NOMO-1 (cell line): ENCODE results near the gene USP9X.
"Not testable (repeated sequence)": the region's sequence is repeated elsewhere in the genome, so short reads cannot be mapped to it uniquely, and the experiment has no call there.

ENCODE experiments used
- DNase-seq, 2 experiments: peaks; one replicate each; lab custom pipeline; 2025; ENCODE audit not compliant: unreplicated experiment in 2 of 2; lab: John Stamatoyannopoulos, UW

Gene USP9X

GRCh38 chrX:41180194-41180908 lies 95.1 kb downstream of the USP9X start:
- peak; percentile 47 to 67 for DNase-seq

GRCh38 chrX:41184312-41184711 lies 99.1 kb downstream of the USP9X start:
- DNase-seq: peak; percentile 46 to 63

GRCh38 chrX:41186946-41187345 lies 101.7 kb downstream of the USP9X start:
- not testable (repeated sequence) for DNase-seq

- no peak for DNase-seq
These were observed 103.9 kb downstream of the USP9X start for GRCh38 chrX:41189156-41189555.

GRCh38 chrX:41192880-41193279 lies 107.6 kb downstream of the USP9X start:
- no peak for DNase-seq

- no peak for DNase-seq
These were observed 113.2 kb downstream of the USP9X start for GRCh38 chrX:41198410-41198809.

- DNase-seq: no peak
These were observed 115.5 kb downstream of the USP9X start for GRCh38 chrX:41200785-41201184.

- no peak for DNase-seq
These were observed 124.6 kb downstream of the USP9X start for GRCh38 chrX:41209853-41210252.

- DNase-seq: no peak
These were observed 139.4 kb downstream of the USP9X start for GRCh38 chrX:41224605-41225004.

- DNase-seq: no peak
These were observed 148.7 kb downstream of the USP9X start for GRCh38 chrX:41233988-41234387.

GRCh38 chrX:41234471-41234870 lies 149.2 kb downstream of the USP9X start:
- DNase-seq: not testable (repeated sequence)

GRCh38 chrX:41234962-41235361 lies 149.7 kb downstream of the USP9X start:
- peak in 1 of 2 experiments; percentile 3 for DNase-seq

- DNase-seq: peak; percentile 53 to 73
These were observed 151.4 kb downstream of the USP9X start for GRCh38 chrX:41236629-41237028.

- peak; percentile 49 to 74 for DNase-seq
These were observed 155.3 kb downstream of the USP9X start for GRCh38 chrX:41240509-41240908.

- DNase-seq: no peak
These were observed 156.7 kb downstream of the USP9X start for GRCh38 chrX:41241962-41242361.

GRCh38 chrX:41245641-41246040 lies 160.4 kb downstream of the USP9X start:
- DNase-seq: no peak

GRCh38 chrX:41250867-41251266 lies 165.6 kb downstream of the USP9X start:
- no peak for DNase-seq

GRCh38 chrX:41257801-41258200 lies 172.6 kb downstream of the USP9X start:
- peak in 1 of 2 experiments; percentile 26 for DNase-seq

- no peak for DNase-seq
These were observed 173.0 kb downstream of the USP9X start for GRCh38 chrX:41258226-41258625.

- DNase-seq: no peak
These were observed 173.6 kb downstream of the USP9X start for GRCh38 chrX:41258871-41259270.

- DNase-seq: no peak
These were observed 174.3 kb downstream of the USP9X start for GRCh38 chrX:41259516-41259915.

- DNase-seq: peak in 1 of 2 experiments; percentile 21
These were observed 180.4 kb downstream of the USP9X start for GRCh38 chrX:41265615-41266014.

- DNase-seq: no peak
These were observed 188.4 kb downstream of the USP9X start for GRCh38 chrX:41273638-41274037.
